Naive B cell (primary cell): ENCODE measurements around the gene PLCB4. TPM values are rescaled to one million over a fixed set of nuclear protein-coding genes. Genes with fewer than 3 reads are reported as not detected.
A peak's percentile ranks its signal among the peaks of the same experiment; 100 is the strongest.

Source experiments
- ATAC-seq, 2 donors: fragments of 150-1000 bp; cut with Tn5 transposase; 2 replicates each; pipeline ENCODE4 v1.10.0; 2021; ENCODE audit warnings: low read depth in 2 of 2, mild to moderate bottlenecking in 2 of 2, moderate library complexity in 2 of 2
- DNase-seq: peaks from one replicate; pipeline ENCODE4 v3.0.0; 2022
- H3K27ac Mint-ChIP-seq, 6 donors: one replicate each; pipeline ENCODE4 v1.8.0; 2020 to 2022; ENCODE audit warnings: mild to moderate bottlenecking in 6 of 6, mixed read lengths in 6 of 6, moderate library complexity in 5 of 6, inconsistent platforms in 2 of 6
- H3K27me3 Mint-ChIP-seq, 3 donors: one replicate each; pipeline ENCODE4 v1.8.0; 2021 to 2022; ENCODE audit warnings: mixed read lengths in 3 of 3, mild to moderate bottlenecking in 1 of 3
- H3K36me3 Mint-ChIP-seq, 2 donors: one replicate each; pipeline ENCODE4 v1.8.0; 2020 to 2022; ENCODE audit warnings: mixed read lengths in 2 of 2, inconsistent platforms in 1 of 2, mild to moderate bottlenecking in 1 of 2
- H3K4me1 Mint-ChIP-seq, 3 donors: one replicate each; pipeline ENCODE4 v1.8.0; 2020 to 2022; ENCODE audit warnings: mixed read lengths in 3 of 3, inconsistent platforms in 1 of 3, mild to moderate bottlenecking in 1 of 3, moderate library complexity in 1 of 3
- H3K4me3 Mint-ChIP-seq, 8 donors: one replicate each; pipeline ENCODE4 v1.8.0; 2020 to 2022; ENCODE audit warnings: mild to moderate bottlenecking in 8 of 8, mixed read lengths in 8 of 8, moderate library complexity in 8 of 8, inconsistent platforms in 2 of 8
- H3K9me3 Mint-ChIP-seq, 7 donors: one replicate each; pipeline ENCODE4 v1.8.0; 2020 to 2022; ENCODE audit warnings: mixed read lengths in 7 of 7, mild to moderate bottlenecking in 5 of 7, inconsistent platforms in 2 of 7, moderate library complexity in 1 of 7
- polyA plus RNA-seq, 6 donors: library from polyadenylated mRNA; unstranded; fragments of 300-500 nt; fragmentation: Illumina TruSeq; gene quantifications; one replicate each; pipeline ENCODE4 v1.2.3, GENCODE V29; 2021; ENCODE audit warnings: low read depth in 6 of 6

PLCB4 gene
- polyA plus RNA-seq, 6 donors from 2014 or later = not detected

DNA sequence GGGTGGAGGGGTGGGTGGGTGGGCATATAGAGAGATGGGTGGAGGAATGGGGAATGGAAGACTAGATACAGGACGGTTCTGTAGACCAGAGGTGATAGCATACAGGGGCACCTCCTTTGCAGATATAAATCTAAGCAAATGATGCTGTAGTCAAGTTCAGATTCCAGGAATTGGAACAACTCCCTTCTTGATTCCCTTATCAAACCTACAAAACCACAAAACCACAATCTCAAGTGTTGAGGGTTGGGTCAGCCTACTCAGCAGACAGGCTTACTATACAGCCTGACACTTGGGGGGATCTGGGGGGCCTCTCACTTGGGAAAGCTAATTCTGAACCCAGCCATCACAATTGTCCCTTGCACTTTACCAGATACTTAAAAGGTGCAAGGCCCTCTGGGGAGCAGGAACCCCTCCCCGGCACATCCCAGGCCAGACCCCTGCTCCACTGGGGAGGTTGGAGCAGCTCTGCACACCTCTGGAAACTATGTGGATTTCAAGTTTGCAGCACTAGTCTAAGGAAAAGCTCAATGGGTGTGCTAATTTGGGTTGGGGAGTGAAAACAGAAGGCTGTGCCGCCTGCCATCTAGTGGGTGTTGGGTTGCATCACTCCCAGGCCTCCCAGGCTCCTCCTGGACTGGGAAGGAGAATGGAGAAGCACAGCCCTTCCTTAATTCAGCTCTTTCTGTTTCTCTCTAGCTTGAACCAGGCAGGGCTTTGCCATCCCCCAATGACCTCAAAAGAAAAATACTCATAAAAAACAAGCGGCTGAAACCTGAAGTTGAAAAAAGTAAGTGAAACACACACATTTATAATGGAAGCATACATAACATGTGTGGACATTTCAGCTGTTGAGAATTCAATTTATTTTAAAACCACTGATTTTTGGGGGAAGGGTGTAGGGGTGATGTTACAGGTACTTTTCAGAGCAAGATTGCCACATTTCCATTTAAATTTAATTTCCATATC, 324.3 kb downstream of the PLCB4 start:
- Mint-ChIP-seq H3K4me1 (peaks cover 5 to 8% (median 7%) of the 10 kb centered on the region in 3 donors), H3K4me3 (no peak overlapping the region), H3K36me3 (no peaks in the 10 kb centered on the region), H3K9me3 (no peaks in the 10 kb centered on the region), H3K27me3 (no peaks in the 10 kb centered on the region), H3K27ac (no peak overlapping the region)
- DNase-seq (no peak), ATAC-seq (no peak)

DNA sequence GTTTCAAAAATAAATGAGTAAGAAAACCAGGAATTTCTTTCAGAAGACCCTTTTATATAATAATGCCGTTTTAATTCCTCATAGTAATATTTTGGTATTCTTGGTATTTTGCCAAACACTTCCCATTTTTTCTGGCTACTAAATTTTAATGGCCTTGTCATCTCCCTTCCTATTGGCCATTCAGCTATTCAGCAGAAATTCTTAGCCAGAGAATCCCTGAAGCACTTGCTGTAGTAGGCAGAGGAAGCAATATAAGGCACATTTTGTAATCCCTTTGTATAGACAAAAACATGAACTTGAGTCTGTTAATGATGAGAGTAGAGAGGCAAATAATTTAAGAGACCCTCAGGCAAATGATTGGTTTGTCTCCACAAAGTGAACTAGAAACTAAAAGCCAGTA, 327.1 kb downstream of the PLCB4 start:
- H3K4me3 Mint-ChIP-seq = no peak overlapping the region
- no peaks in the 10 kb centered on the region for H3K36me3 Mint-ChIP-seq
- ATAC-seq = no peak
- no peaks in the 10 kb centered on the region for H3K9me3 Mint-ChIP-seq
- H3K27me3 Mint-ChIP-seq = no peaks in the 10 kb centered on the region
- peak overlapping the region in 1 of 6 donors; percentile 23 for H3K27ac Mint-ChIP-seq
- DNase-seq = no peak
- peaks cover 5 to 8% (median 7%) of the 10 kb centered on the region in 3 donors for H3K4me1 Mint-ChIP-seq

DNA sequence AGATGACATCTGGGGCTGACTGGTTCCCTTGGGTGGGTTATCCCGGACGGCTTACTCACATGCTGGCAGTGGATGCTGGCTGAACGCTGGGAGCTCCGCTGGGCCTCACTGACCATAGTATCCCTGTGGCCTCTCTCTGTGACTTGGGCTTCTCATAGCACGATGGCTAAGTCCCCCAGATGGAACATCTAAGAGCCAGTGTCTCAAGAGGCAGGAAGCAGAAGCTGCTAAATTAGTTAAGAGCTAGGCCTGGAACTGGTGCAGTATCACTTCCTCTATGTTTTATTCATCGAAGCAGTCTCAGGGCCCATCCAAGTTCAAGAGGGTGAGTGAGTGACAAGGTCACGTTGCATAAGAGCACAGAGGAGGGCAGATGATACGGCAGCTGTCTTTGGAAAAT, 329.0 kb downstream of the PLCB4 start:
- ATAC-seq = peak; percentile 80 to 94
- H3K27me3 Mint-ChIP-seq = no peaks in the 10 kb centered on the region
- H3K4me1 Mint-ChIP-seq = peaks cover 5 to 8% (median 5%) of the 10 kb centered on the region in 3 donors
- no peak overlapping the region for H3K4me3 Mint-ChIP-seq
- no peaks in the 10 kb centered on the region for H3K36me3 Mint-ChIP-seq
- DNase-seq = peak; percentile 17
- H3K27ac Mint-ChIP-seq = peak overlapping the region in 1 of 6 donors; percentile 50
- no peaks in the 10 kb centered on the region for H3K9me3 Mint-ChIP-seq

DNA sequence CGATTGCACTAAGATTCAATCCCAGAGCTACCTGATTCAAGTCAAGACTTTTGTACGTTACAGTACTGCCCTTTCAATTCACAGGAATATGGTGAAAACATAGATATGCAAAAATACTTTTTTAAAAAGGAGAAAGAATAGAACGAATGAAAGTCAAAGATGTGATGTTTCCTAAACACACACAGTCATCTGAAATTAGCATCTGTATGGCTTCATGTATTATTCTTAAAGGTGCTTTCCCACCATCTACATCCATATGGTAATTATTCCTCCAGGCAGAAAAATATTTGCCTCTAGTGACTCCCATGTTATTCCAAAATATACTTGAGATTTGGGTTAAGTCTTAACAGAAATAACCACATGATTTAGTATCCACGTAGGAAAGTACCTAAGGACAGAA, 330.0 kb downstream of the PLCB4 start:
- Mint-ChIP-seq H3K27me3 (no peaks in the 10 kb centered on the region), H3K4me1 (peaks cover 5 to 8% (median 5%) of the 10 kb centered on the region in 3 donors), H3K9me3 (no peaks in the 10 kb centered on the region), H3K36me3 (no peaks in the 10 kb centered on the region), H3K27ac (no peak overlapping the region), H3K4me3 (no peak overlapping the region)
- DNase-seq (no peak), ATAC-seq (no peak)

DNA sequence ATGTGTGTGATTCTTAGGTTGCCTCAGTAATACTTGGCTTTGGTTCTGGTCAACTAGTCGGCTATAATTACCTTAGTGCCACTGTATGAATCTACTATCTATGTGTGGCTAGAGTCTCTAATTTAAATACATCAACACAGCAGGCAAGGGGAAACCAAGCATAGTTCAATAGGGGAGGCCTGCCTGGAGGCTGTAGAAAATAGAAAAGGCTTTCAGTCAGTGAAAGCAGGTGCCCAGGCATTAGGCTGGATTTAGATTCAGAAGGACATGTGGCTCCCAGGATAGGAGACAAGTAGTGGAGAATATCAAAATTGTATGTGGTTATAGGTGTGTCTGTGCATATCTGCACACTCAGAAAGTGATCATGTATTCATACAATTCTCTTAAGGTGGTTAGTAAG, 330.4 kb downstream of the PLCB4 start:
- H3K27me3 Mint-ChIP-seq = no peaks in the 10 kb centered on the region
- ATAC-seq = no peak
- H3K9me3 Mint-ChIP-seq = no peaks in the 10 kb centered on the region

DNA sequence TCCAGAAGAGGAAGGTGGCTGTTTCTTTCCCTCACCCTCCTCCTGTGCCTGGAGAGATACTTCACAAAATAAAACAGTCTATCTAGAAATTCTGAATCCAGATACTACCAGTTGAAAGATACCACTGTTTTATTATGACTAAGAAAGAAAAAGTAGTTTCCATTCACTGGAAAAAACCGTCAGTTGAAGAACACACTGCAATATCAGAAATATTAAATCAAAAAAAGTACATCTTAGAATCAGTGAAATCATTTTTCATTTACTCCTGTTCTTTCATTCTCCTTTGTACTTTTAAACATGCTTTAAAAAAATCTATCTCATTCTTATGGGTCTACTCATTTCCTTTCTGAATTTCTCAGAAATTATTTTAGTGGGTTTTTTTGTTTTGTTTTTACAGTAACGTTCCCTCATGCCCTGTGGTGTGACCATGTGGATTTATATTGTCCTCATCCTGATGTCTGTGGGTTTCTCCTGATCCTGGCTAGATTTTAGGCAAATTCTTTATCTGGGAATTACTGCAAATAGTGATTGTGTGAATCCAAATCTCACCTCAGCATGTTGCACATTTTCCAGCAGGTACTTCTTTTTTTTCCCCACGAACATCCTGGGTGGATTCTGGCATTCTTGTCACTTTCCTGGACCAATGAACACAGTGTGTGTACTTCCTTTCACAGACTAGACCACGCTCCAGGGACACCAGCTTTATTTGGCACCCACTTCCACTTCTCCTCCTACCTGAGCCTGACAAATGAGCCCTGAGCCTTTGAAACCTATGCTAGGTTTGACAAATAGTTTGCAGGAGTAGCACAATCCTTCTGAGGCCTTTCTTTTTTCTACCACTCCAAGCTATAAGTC, 331.5 kb downstream of the PLCB4 start:
- H3K27me3 Mint-ChIP-seq = no peaks in the 10 kb centered on the region
- H3K27ac Mint-ChIP-seq = no peak overlapping the region
- no peaks in the 10 kb centered on the region for H3K36me3 Mint-ChIP-seq
- no peak for ATAC-seq
- H3K4me3 Mint-ChIP-seq = no peak overlapping the region
- no peak for DNase-seq
- no peaks in the 10 kb centered on the region for H3K9me3 Mint-ChIP-seq
- peaks cover 5 to 8% (median 5%) of the 10 kb centered on the region in 3 donors for H3K4me1 Mint-ChIP-seq

More for the DNA sequence above, 330.4 kb downstream of the PLCB4 start:
- no peak overlapping the region for H3K4me3 Mint-ChIP-seq
- no peak for DNase-seq
- H3K4me1 Mint-ChIP-seq = peaks cover 5 to 8% (median 5%) of the 10 kb centered on the region in 3 donors
- H3K27ac Mint-ChIP-seq = no peak overlapping the region
- H3K36me3 Mint-ChIP-seq = no peaks in the 10 kb centered on the region

DNA sequence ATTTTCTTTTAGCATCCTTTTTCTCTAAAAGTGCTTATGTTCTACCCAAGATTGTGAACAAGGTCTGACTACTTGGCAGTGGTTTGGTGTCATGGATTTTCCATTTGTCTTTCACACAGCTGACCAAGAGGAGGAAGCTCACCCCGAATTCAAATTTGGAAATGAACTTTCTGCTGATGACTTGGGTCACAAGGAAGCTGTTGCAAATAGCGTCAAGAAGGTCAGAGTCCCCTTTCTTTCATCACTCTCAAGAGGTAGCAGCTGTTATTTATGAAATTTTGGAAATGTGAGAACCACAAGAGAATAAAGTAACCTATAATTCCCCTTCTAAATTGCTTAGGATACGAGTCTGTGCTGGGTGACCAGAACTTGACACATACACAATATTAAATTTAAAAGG, 332.5 kb downstream of the PLCB4 start:
- ATAC-seq (no peak), DNase-seq (no peak)
- H3K36me3 Mint-ChIP-seq = no peaks in the 10 kb centered on the region
- no peak overlapping the region for H3K4me3 Mint-ChIP-seq
- H3K27me3 Mint-ChIP-seq = no peaks in the 10 kb centered on the region
- H3K27ac Mint-ChIP-seq = no peak overlapping the region
- H3K9me3 Mint-ChIP-seq = no peaks in the 10 kb centered on the region
- peaks cover 5 to 8% (median 5%) of the 10 kb centered on the region in 3 donors for H3K4me1 Mint-ChIP-seq

DNA sequence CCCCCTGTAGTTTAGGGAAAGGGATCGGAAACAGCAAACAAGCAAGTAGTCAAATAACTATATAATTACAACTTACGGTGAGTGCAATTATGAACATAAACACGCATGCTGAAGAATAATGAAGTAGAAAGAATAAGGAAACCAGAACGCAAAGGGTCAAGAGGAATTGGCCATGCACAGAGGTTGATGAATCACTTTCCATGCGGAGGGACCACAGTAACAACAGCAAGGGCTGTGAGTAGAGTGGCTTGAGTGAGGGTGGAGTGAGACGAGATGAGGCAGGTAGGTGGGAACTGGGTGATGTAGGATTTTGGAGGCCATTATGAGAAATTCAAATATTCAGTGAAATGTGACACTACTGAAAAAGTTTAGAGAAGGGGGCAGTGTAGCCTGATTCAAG, 333.3 kb downstream of the PLCB4 start:
- Mint-ChIP-seq H3K4me3 (no peak overlapping the region), H3K36me3 (no peaks in the 10 kb centered on the region), H3K27ac (no peak overlapping the region), H3K4me1 (peaks cover 3 to 8% (median 5%) of the 10 kb centered on the region in 3 donors), H3K9me3 (no peaks in the 10 kb centered on the region), H3K27me3 (no peaks in the 10 kb centered on the region)
- ATAC-seq (no peak), DNase-seq (no peak)

DNA sequence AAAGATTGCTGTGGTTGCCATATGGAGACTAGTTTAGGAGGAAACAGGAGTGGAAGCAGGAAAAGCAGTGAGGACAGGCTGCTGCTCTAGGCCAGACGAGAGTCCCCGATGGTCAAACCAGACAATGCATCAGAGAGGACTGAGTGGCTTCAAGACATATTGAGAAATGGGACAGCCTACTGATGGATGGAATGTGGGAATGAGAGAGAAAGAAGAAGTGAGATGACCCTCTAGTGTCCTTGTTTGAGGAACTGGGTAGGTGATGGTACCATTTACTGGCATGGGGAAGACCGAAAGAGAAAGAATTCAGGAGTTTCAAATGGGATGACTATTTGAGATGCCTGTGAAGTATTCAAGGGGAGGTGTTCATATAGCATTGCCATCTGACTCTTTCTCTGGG, 333.7 kb downstream of the PLCB4 start:
- no peak overlapping the region for H3K4me3 Mint-ChIP-seq
- H3K27me3 Mint-ChIP-seq = no peaks in the 10 kb centered on the region
- H3K27ac Mint-ChIP-seq = no peak overlapping the region
- peaks cover 0 to 5% (median 5%) of the 10 kb centered on the region in 3 donors for H3K4me1 Mint-ChIP-seq
- DNase-seq (no peak), ATAC-seq (no peak)
- no peaks in the 10 kb centered on the region for H3K36me3 Mint-ChIP-seq
- H3K9me3 Mint-ChIP-seq = no peaks in the 10 kb centered on the region

DNA sequence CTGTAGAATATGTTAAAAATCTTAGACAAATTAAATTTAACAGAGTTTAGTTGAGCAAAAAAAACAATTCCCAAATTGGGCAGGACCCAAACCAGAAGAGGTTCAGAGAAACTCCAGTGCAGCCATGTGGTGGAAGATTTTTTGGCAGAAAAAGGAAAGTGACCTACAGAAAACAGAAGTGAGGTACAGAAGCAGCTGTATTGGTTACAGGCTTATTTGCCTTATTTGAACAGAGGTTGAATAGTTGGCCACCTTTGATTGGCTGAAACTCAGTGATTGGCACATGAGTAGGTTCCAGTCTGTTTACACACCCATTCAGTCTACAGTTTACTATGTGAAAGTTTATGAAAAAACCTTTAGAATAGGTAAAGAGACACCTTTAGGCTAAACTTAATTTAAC, 334.6 kb downstream of the PLCB4 start:
- ATAC-seq (no peak), DNase-seq (no peak)
- Mint-ChIP-seq H3K9me3 (no peaks in the 10 kb centered on the region), H3K27me3 (no peaks in the 10 kb centered on the region), H3K4me3 (no peak overlapping the region), H3K27ac (no peak overlapping the region), H3K36me3 (no peaks in the 10 kb centered on the region), H3K4me1 (no peaks in the 10 kb centered on the region)

DNA sequence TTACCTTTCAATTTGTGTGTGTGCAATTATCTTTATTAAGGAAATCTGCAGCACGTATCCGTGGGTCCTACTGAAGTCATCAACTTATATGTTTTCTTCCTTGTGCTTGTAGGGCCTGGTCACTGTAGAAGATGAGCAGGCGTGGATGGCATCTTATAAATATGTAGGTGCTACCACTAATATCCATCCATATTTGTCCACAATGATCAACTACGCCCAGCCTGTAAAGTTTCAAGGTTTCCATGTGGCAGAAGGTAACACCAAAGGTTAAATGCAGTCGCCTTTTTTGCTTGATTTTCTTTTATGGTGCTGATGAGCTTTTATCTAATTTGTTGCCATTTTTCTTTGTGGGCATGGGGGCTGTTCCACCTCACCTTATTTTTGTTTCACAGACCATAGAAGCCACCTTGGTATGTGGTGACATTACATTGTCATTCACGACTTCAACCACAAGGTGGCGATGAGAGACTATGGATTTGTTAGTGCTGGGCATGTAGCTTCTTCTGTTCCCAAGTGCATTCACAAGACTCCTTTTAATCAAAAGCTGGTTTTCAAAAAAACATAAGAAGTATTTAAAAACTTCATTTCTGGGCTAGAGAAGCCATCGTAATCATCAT, 339.0 kb downstream of the PLCB4 start:
- H3K36me3 Mint-ChIP-seq = no peaks in the 10 kb centered on the region
- H3K27ac Mint-ChIP-seq = no peak overlapping the region
- H3K4me3 Mint-ChIP-seq = no peak overlapping the region
- no peaks in the 10 kb centered on the region for H3K9me3 Mint-ChIP-seq
- H3K4me1 Mint-ChIP-seq = peaks cover 7 to 13% (median 13%) of the 10 kb centered on the region in 3 donors
- no peaks in the 10 kb centered on the region for H3K27me3 Mint-ChIP-seq
- DNase-seq (peak; percentile 33), ATAC-seq (peak; percentile 41 to 58)

DNA sequence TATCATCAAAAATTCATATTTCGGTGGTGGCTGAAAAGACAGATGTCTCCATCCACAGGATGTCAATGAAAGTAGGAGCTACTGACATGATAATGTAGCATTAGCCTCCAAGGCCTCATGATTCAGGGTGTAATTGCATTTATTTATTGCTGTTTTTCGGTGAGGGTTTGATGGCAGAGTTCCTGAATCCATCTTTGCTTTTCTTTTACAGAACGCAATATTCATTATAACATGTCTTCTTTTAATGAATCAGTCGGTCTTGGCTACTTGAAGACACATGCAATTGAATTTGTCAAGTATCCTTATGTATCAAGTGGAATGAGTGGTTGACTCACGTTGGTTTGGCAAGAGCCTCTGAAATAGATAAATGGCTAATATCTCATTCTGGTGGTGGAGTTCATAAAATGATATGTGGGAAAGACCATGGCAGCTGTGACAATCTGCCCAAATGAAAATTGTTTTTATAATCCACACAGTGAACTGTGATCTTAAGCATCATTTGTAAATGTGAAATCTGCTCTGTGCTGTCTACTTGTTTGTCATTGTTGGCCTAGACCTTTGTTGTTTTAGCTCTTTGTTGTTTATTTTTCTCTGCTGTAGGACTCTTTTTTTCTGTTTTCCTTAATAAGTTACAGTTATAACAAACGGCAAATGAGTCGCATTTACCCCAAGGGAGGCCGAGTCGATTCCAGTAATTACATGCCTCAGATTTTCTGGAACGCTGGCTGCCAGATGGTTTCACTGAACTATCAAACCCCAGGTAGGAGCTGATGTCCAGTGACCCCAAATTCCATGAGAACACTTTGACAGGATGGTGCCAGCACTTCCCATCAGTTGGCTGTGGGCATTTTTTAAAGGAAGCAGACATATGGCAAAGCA, 339.8 kb downstream of the PLCB4 start:
- peak overlapping the region in 1 of 6 donors; percentile 36 for H3K27ac Mint-ChIP-seq
- DNase-seq = no peak
- no peak for ATAC-seq
- no peaks in the 10 kb centered on the region for H3K9me3 Mint-ChIP-seq
- no peaks in the 10 kb centered on the region for H3K27me3 Mint-ChIP-seq
- peaks cover 7 to 14% (median 13%) of the 10 kb centered on the region in 3 donors for H3K4me1 Mint-ChIP-seq
- H3K4me3 Mint-ChIP-seq = no peak overlapping the region
- no peaks in the 10 kb centered on the region for H3K36me3 Mint-ChIP-seq
